ENCODE results near the gene UCK1.

- TF ChIP-seq CTCF (IDR thresholded peaks at IDR 0.05; ENCODE audit: low read depth, low read length) (no peak), MAX (IDR thresholded peaks at IDR 0.05; ENCODE audit: low read depth, low read length) (no peak), POLR2A (IDR thresholded peaks at IDR 0.05; ENCODE audit: extremely low read depth, insufficient read length) (no peak)
Observed at GRCh38 chr9:131496844-131497405, 34.1 kb downstream of the UCK1 start.
